ENCODE data around the gene SSX2B.
"Not testable (repeated sequence)": the region's sequence is repeated elsewhere in the genome, so short reads cannot be mapped to it uniquely, and the experiment has no call there.

SSX2B gene

GRCh38 chrX:52750952-52751351 is at the start of gene SSX2B:
TSS of gene SSX2B (plus strand) at chrX:52751252. CDS start at chrX:52752681, 1,429 bp downstream.
- DNase-seq (ENCODE audit: low spot score) = not testable (repeated sequence)

- not testable (repeated sequence) for DNase-seq (ENCODE audit: low spot score)
Observed at GRCh38 chrX:52707078-52707477, 44.0 kb upstream of the SSX2B start, which contains the start of gene SSX2. TSS of gene SSX2 (minus strand) at chrX:52707178. CDS start at chrX:52705749, 1,429 bp downstream.

GRCh38 chrX:52765983-52766382 is 14.9 kb downstream of the SSX2B start:
- not testable (repeated sequence) for DNase-seq (ENCODE audit: low spot score)

GRCh38 chrX:52773504-52773903 is 22.5 kb downstream of the SSX2B start:
- not testable (repeated sequence) for DNase-seq (ENCODE audit: low spot score)

- not testable (repeated sequence) for DNase-seq (ENCODE audit: low spot score)
Observed at GRCh38 chrX:52797327-52797726, 46.3 kb downstream of the SSX2B start, which contains the start of gene SPANXN5. TSS of gene SPANXN5 (minus strand) at chrX:52797427. CDS start at chrX:52797348, 79 bp downstream.

GRCh38 chrX:52804876-52805275 is 53.8 kb downstream of the SSX2B start:
- not testable (repeated sequence) for DNase-seq (ENCODE audit: low spot score)
